HCT116 (cell line): Measurements from ENCODE around the gene TMEM203. TPM values are rescaled to one million over a fixed set of nuclear protein-coding genes. Genes with fewer than 3 reads are reported as not detected.

Experiments used
- ATAC-seq: fragments of 200-7000 bp; cut with Tn5 transposase; 2 replicates; pipeline ENCODE4 v1.9.1; 2020; ENCODE audit warnings: mild to moderate bottlenecking, moderate library complexity
- BruUV-seq: library from RNA; stranded (reverse); fragments of 400-500 nt; replicated peaks from 2 replicates; lab custom pipeline; 2021; lab: Mats Ljungman, UMichigan
- CTCF ChIA-PET: fragments of 300-600 bp; sonication (Branson Sonifier 250); formaldehyde crosslinking; loops from one replicate; lab custom pipeline; 2021; ENCODE audit warnings: antibody characterized with exemption; lab: Charles Lee
- POLR2A ChIA-PET: fragments of 300-600, 350-600 bp; sonication (Branson Sonifier 250); formaldehyde crosslinking; loops from one replicate; lab custom pipeline; 2021; ENCODE audit warnings: antibody characterized with exemption; lab: Charles Lee
- RAD21 ChIA-PET, 2 experiments: fragments of 300-600 bp; sonication (Branson Sonifier 250); formaldehyde crosslinking; loops; one replicate each; lab custom pipeline; 2023; ENCODE audit warnings: low total read pairs in 2 of 2; ENCODE audit not compliant: uncharacterized antibody in 2 of 2, unreplicated experiment in 2 of 2, low non-redundant PET in 1 of 2; lab: Charles Lee
- DNase-seq: peaks from one replicate; pipeline ENCODE4 v3.0.0-alpha.2; 2010; ENCODE audit warnings: low read depth, low spot score
- H2AFZ ChIP-seq: fragments of 200-600 bp; shearing (Covaris generic), sonication (generic); 2 replicates; pipeline ENCODE4 v1.6.1; 2017; ENCODE audit warnings: low read depth, mixed run types, mixed read lengths, antibody characterized with exemption, low read length; ENCODE audit not compliant: poor library complexity, severe bottlenecking
- H3K27ac ChIP-seq: 2 replicates; pipeline ENCODE4 v1.5.1; 2012; ENCODE audit warnings: low read depth, low read length
- H3K27me3 ChIP-seq: fragments of 200-600 bp; sonication (generic); 2 replicates; pipeline ENCODE4 v1.6.1; 2016; ENCODE audit warnings: mixed run types, low read length, mixed read lengths; ENCODE audit not compliant: insufficient read depth
- H3K36me3 ChIP-seq, 2 experiments: fragments of 200-500 bp in 1 of 2; fragments of 200-600 bp in 1 of 2; sonication (Bioruptor generic) in 1 of 2; sonication (generic) in 1 of 2; 2 replicates each; pipeline versions ENCODE4 v1.5.1 to v1.6.1; 2014 to 2016; ENCODE audit warnings: low read length in 2 of 2, inconsistent platforms in 1 of 2, mixed read lengths in 1 of 2, mixed run types in 1 of 2; ENCODE audit not compliant: insufficient read depth in 2 of 2, control insufficient read depth in 1 of 2
- H3K4me1 ChIP-seq, 2 experiments: fragments of 200-600 bp in 1 of 2; sonication (generic) in 1 of 2; 2 replicates each; pipeline versions ENCODE4 v1.5.1 to v1.6.1; 2012 to 2017; ENCODE audit warnings: low read length in 2 of 2, inconsistent platforms in 1 of 2, mild to moderate bottlenecking in 1 of 2, mixed read lengths in 1 of 2, mixed run types in 1 of 2, moderate library complexity in 1 of 2; ENCODE audit not compliant: insufficient read depth in 2 of 2, control insufficient read depth in 1 of 2
- H3K4me2 ChIP-seq: fragments of 200-600 bp; sonication (generic); 2 replicates; pipeline ENCODE4 v1.6.1; 2017; ENCODE audit warnings: mixed run types, low read length, mixed read lengths
- H3K4me3 ChIP-seq, 2 experiments: fragments of 200-600 bp in 1 of 2; sonication (generic) in 1 of 2; replicated peaks in 1 of 2; 2 replicates each; pipeline ENCODE4 v1.5.1; 2011 to 2016; ENCODE audit warnings: low read length in 2 of 2, control low read depth in 1 of 2, low read depth in 1 of 2, mild to moderate bottlenecking in 1 of 2, mixed read lengths in 1 of 2, mixed run types in 1 of 2
- H3K79me2 ChIP-seq: fragments of 200-600 bp; sonication (generic); 2 replicates; pipeline ENCODE4 v1.6.1; 2017; ENCODE audit warnings: mild to moderate bottlenecking, mixed run types, low read length, moderate library complexity, mixed read lengths; ENCODE audit not compliant: insufficient read depth
- H3K9ac ChIP-seq: fragments of 200-600 bp; sonication (generic); 2 replicates; pipeline ENCODE4 v1.6.1; 2016; ENCODE audit warnings: low read length, mixed read lengths
- H3K9me2 ChIP-seq: fragments of 200-600 bp; sonication (generic), shearing (Covaris generic); 2 replicates; pipeline ENCODE4 v1.6.1; 2017; ENCODE audit warnings: mixed run types, mild to moderate bottlenecking, moderate library complexity; ENCODE audit not compliant: insufficient read depth
- H3K9me3 ChIP-seq, 2 experiments: fragments of 200-500 bp in 1 of 2; fragments of 200-600 bp in 1 of 2; sonication (Bioruptor generic) in 1 of 2; sonication (generic) in 1 of 2; 2 replicates each; pipeline ENCODE4 v1.6.1; 2014 to 2017; ENCODE audit warnings: low read length in 2 of 2, mixed read lengths in 2 of 2, inconsistent platforms in 1 of 2, low read depth in 1 of 2, mild to moderate bottlenecking in 1 of 2, mixed run types in 1 of 2, moderate library complexity in 1 of 2; ENCODE audit not compliant: control insufficient read depth in 1 of 2, insufficient read depth in 1 of 2
- H4K20me1 ChIP-seq: fragments of 200-600 bp; sonication (generic), shearing (Covaris generic); 2 replicates; pipeline ENCODE4 v1.6.1; 2017; ENCODE audit warnings: mixed run types, mild to moderate bottlenecking, moderate library complexity; ENCODE audit not compliant: insufficient read depth
- CBX3 ChIP-seq: IDR thresholded peaks from 2 replicates; pipeline ENCODE4 v1.6.1; 2012; ENCODE audit warnings: low read depth
- EGR1 ChIP-seq: IDR thresholded peaks from 2 replicates; pipeline ENCODE4 v1.6.1; 2012; ENCODE audit warnings: low read depth
- ELF1 ChIP-seq: IDR thresholded peaks from 2 replicates; pipeline ENCODE4 v1.6.1; 2012; ENCODE audit warnings: low read depth, borderline replicate concordance
- EZH2 ChIP-seq: fragments of 200-600 bp; sonication (generic); IDR thresholded peaks from 2 replicates; pipeline ENCODE4 v1.6.1; 2017; ENCODE audit warnings: antibody characterized with exemption, mixed run types
- EZH2phosphoT487 ChIP-seq: fragments of 200-600 bp; IDR thresholded peaks from 2 replicates; pipeline ENCODE4 v1.6.1; 2018; ENCODE audit warnings: antibody characterized with exemption, borderline replicate concordance
- FOSL1 ChIP-seq: IDR thresholded peaks from 2 replicates; pipeline ENCODE4 v1.6.1; 2012; ENCODE audit warnings: low read depth
- JUND ChIP-seq: IDR thresholded peaks from 2 replicates; pipeline ENCODE4 v1.6.1; 2012
- POLR2A ChIP-seq: IDR thresholded peaks from 2 replicates; pipeline ENCODE4 v1.7.0; 2011; ENCODE audit warnings: borderline replicate concordance; ENCODE audit not compliant: insufficient read depth, insufficient read length; ENCODE audit errors: extremely low read depth
- POLR2AphosphoS5 ChIP-seq: IDR thresholded peaks from 2 replicates; pipeline ENCODE4 v1.6.1; 2011; ENCODE audit warnings: mild to moderate bottlenecking, low read depth, low read length, moderate library complexity
- SIN3A ChIP-seq: IDR thresholded peaks from 2 replicates; pipeline ENCODE4 v1.6.1; 2012; ENCODE audit warnings: low read depth
- SP1 ChIP-seq: IDR thresholded peaks from 2 replicates; pipeline ENCODE4 v1.6.1; 2012; ENCODE audit warnings: low read depth
- SRF ChIP-seq: IDR thresholded peaks from 2 replicates; pipeline ENCODE4 v1.6.1; 2012; ENCODE audit warnings: low read depth
- TCF7L2 ChIP-seq: IDR thresholded peaks from 2 replicates; pipeline ENCODE4 v1.7.0; 2011; ENCODE audit warnings: borderline replicate concordance, inconsistent platforms; ENCODE audit not compliant: insufficient read depth, insufficient read length; ENCODE audit errors: extremely low read depth
- YY1 ChIP-seq: IDR thresholded peaks from 2 replicates; pipeline ENCODE4 v1.6.1; 2011; ENCODE audit warnings: low read length, low read depth, moderate library complexity, mild to moderate bottlenecking; ENCODE audit not compliant: insufficient replicate concordance; ENCODE audit errors: extremely low read depth
- ZFX ChIP-seq: fragments of 450-650 bp; IDR thresholded peaks from 2 replicates; pipeline ENCODE4 v1.6.1; 2017
- intact Hi-C: fragments of 100-400 bp; cut with micrococcal nuclease; formaldehyde crosslinking; loops from 2 replicates; pipeline ENCODE4 v1.10.0; 2022
- total RNA-seq: library from RNA; stranded (reverse); gene quantifications from one replicate; pipeline ENCODE4 v1.2.1, GENCODE V29; 2021; ENCODE audit not compliant: unreplicated experiment
- TF ChIP-seq, protein P1 (sequence below), 3 experiments: fragments of 200-600 bp in 1 of 3; sonication (generic) in 1 of 3; IDR thresholded peaks in 2 of 3; conservative IDR thresholded peaks in 1 of 3; 2 replicates each; pipeline ENCODE4 v1.5.1; 2012 to 2017; ENCODE audit warnings: low read depth in 2 of 3, low read length in 2 of 3, antibody characterized with exemption in 1 of 3, borderline replicate concordance in 1 of 3, control low read depth in 1 of 3, mild to moderate bottlenecking in 1 of 3, mixed read lengths in 1 of 3, mixed run types in 1 of 3, moderate library complexity in 1 of 3; ENCODE audit not compliant: insufficient read depth in 1 of 3
- TF ChIP-seq, protein P2 (sequence below): IDR thresholded peaks from 2 replicates; pipeline ENCODE4 v1.6.1; 2012; ENCODE audit warnings: low read depth
- TF ChIP-seq, protein P3 (sequence below): IDR thresholded peaks from 2 replicates; pipeline ENCODE4 v1.6.1; 2012
- TF ChIP-seq, protein P4 (sequence below): IDR thresholded peaks from 2 replicates; pipeline ENCODE4 v1.6.1; 2012
- TF ChIP-seq, protein P5 (sequence below): IDR thresholded peaks from 2 replicates; pipeline ENCODE4 v1.6.1; 2011; ENCODE audit warnings: mild to moderate bottlenecking, low read length, moderate library complexity; ENCODE audit not compliant: insufficient replicate concordance; ENCODE audit errors: extremely low read depth

Gene TMEM203
- total RNA-seq, 1 experiment from 2014 or later = 45.0 TPM

DNA sequence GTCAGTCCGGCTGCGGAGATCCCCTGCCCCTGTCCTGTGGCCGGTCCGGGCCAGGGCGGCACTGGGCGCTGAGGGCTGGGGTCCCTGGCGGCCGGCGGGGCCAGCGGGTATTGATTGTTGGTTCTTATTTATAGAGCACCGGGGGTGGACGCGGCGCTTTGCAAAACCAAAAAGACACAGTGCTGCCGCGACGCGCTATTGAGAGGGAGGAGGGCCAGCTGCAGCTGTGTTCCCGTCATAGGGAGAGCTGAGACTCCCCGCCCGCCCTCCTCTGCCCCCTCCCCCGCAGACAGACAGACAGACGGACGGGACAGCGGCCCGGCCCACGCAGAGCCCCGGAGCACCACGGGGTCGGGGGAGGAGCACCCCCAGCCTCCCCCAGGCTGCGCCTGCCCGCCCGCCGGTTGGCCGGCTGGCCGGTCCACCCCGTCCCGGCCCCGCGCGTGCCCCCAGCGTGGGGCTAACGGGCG is 38.1 kb downstream of the TMEM203 start:
- no peak for TF ChIP-seq POLR2A
- no peak for TF ChIP-seq SP1
- no peak for TF ChIP-seq EZH2phosphoT487
- no peak for TF ChIP-seq ELF1
- TF ChIP-seq, protein P1, sequence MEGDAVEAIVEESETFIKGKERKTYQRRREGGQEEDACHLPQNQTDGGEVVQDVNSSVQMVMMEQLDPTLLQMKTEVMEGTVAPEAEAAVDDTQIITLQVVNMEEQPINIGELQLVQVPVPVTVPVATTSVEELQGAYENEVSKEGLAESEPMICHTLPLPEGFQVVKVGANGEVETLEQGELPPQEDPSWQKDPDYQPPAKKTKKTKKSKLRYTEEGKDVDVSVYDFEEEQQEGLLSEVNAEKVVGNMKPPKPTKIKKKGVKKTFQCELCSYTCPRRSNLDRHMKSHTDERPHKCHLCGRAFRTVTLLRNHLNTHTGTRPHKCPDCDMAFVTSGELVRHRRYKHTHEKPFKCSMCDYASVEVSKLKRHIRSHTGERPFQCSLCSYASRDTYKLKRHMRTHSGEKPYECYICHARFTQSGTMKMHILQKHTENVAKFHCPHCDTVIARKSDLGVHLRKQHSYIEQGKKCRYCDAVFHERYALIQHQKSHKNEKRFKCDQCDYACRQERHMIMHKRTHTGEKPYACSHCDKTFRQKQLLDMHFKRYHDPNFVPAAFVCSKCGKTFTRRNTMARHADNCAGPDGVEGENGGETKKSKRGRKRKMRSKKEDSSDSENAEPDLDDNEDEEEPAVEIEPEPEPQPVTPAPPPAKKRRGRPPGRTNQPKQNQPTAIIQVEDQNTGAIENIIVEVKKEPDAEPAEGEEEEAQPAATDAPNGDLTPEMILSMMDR (IDR thresholded peaks at IDR 0.05 in 2 of 3, conservative IDR thresholded peaks at IDR 0.05 in 1 of 3; ENCODE audit: borderline replicate concordance in 1 of 3, insufficient read depth in 1 of 3, low read depth in 2 of 3, low read length in 2 of 3) = no peak
- no peak for TF ChIP-seq FOSL1
- TF ChIP-seq CBX3 = no peak
- TF ChIP-seq SIN3A = no peak
- TF ChIP-seq, protein P2, sequence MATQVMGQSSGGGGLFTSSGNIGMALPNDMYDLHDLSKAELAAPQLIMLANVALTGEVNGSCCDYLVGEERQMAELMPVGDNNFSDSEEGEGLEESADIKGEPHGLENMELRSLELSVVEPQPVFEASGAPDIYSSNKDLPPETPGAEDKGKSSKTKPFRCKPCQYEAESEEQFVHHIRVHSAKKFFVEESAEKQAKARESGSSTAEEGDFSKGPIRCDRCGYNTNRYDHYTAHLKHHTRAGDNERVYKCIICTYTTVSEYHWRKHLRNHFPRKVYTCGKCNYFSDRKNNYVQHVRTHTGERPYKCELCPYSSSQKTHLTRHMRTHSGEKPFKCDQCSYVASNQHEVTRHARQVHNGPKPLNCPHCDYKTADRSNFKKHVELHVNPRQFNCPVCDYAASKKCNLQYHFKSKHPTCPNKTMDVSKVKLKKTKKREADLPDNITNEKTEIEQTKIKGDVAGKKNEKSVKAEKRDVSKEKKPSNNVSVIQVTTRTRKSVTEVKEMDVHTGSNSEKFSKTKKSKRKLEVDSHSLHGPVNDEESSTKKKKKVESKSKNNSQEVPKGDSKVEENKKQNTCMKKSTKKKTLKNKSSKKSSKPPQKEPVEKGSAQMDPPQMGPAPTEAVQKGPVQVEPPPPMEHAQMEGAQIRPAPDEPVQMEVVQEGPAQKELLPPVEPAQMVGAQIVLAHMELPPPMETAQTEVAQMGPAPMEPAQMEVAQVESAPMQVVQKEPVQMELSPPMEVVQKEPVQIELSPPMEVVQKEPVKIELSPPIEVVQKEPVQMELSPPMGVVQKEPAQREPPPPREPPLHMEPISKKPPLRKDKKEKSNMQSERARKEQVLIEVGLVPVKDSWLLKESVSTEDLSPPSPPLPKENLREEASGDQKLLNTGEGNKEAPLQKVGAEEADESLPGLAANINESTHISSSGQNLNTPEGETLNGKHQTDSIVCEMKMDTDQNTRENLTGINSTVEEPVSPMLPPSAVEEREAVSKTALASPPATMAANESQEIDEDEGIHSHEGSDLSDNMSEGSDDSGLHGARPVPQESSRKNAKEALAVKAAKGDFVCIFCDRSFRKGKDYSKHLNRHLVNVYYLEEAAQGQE = no peak
- TF ChIP-seq, protein P3, sequence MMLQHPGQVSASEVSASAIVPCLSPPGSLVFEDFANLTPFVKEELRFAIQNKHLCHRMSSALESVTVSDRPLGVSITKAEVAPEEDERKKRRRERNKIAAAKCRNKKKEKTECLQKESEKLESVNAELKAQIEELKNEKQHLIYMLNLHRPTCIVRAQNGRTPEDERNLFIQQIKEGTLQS = no peak
- no peak for TF ChIP-seq YY1
- TF ChIP-seq TCF7L2 = no peak
- TF ChIP-seq EZH2 = no peak
- TF ChIP-seq, protein P4, sequence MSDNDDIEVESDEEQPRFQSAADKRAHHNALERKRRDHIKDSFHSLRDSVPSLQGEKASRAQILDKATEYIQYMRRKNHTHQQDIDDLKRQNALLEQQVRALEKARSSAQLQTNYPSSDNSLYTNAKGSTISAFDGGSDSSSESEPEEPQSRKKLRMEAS = no peak
- TF ChIP-seq, protein P5, sequence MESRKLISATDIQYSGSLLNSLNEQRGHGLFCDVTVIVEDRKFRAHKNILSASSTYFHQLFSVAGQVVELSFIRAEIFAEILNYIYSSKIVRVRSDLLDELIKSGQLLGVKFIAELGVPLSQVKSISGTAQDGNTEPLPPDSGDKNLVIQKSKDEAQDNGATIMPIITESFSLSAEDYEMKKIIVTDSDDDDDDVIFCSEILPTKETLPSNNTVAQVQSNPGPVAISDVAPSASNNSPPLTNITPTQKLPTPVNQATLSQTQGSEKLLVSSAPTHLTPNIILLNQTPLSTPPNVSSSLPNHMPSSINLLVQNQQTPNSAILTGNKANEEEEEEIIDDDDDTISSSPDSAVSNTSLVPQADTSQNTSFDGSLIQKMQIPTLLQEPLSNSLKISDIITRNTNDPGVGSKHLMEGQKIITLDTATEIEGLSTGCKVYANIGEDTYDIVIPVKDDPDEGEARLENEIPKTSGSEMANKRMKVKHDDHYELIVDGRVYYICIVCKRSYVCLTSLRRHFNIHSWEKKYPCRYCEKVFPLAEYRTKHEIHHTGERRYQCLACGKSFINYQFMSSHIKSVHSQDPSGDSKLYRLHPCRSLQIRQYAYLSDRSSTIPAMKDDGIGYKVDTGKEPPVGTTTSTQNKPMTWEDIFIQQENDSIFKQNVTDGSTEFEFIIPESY = no peak
- TF ChIP-seq EGR1 = no peak
- TF ChIP-seq JUND = no peak
- TF ChIP-seq ZFX = no peak
- no peak for TF ChIP-seq POLR2AphosphoS5
- TF ChIP-seq SRF = no peak
- TF ChIP-seq, all 23 proteins: peak for 0
- Histone ChIP-seq H3K4me3 (no peak overlapping the region), H3K79me2 (no peaks in the 10 kb centered on the region), H3K4me2 (peak overlapping the region; percentile 84), H3K9me3 (no peaks in the 10 kb centered on the region), H4K20me1 (no peaks in the 10 kb centered on the region), H3K9ac (no peak overlapping the region), H3K27me3 (no peaks in the 10 kb centered on the region), H3K36me3 (no peaks in the 10 kb centered on the region), H3K27ac (no peak overlapping the region), H3K4me1 (peaks cover 18 to 56% of the 10 kb centered on the region in 2 experiments), H2AFZ (no peak overlapping the region), H3K9me2 (no peaks in the 10 kb centered on the region)
- ChIA-PET POLR2A (interaction anchor here (3.4 kb wide), 1 partner anchor 16 kb away, joined by 12 read pairs; no protein-coding TSS in a partner anchor), RAD21 (no interaction called here), CTCF (no interaction called here)
- BruUV-seq = no TSS peak
- ATAC-seq = no peak
- intact Hi-C loops = no loop called here
- no peak for DNase-seq
